ENCODE data around the gene MMP17. TPM values are rescaled to one million over a fixed set of nuclear protein-coding genes. Genes with fewer than 3 reads are reported as not detected.

Gene MMP17
- total RNA-seq, 1 experiment from 2014 or later: 30.2 TPM

GRCh38 chr12:131863711-131864396 lies 35.7 kb downstream of the MMP17 start:
- H3F3A ChIP-seq (ENCODE audit: low read length, unreplicated experiment): no peaks in the 10 kb centered on the region
- TF ChIP-seq EZH2phosphoT487 (IDR thresholded peaks at IDR 0.05; ENCODE audit: borderline replicate concordance, low read length): no peak
- no peak for TF ChIP-seq EZH2 (IDR thresholded peaks at IDR 0.05; ENCODE audit: low read length, unreplicated experiment)
- no peak for TF ChIP-seq CTCF (conservative IDR thresholded peaks at IDR 0.05; ENCODE audit: low read depth, low read length)
- H3K27ac ChIP-seq (ENCODE audit: low read length): no peak overlapping the region; the same call in 1 of the 2 replicates
- H3K4me1 ChIP-seq (ENCODE audit: insufficient read depth, low read length): peaks cover 64% of the 10 kb centered on the region
- H4K20me1 ChIP-seq (ENCODE audit: low read length): no peaks in the 10 kb centered on the region
- H3K27me3 ChIP-seq (ENCODE audit: low read length): no peaks in the 10 kb centered on the region
- BruUV-seq (replicated peaks): no TSS peak
- DNase-seq (no peak), ATAC-seq (no peak)
- ChIA-PET CTCF (interaction anchor here (1.5 kb wide), 1 partner anchor 19 kb away, joined by 3 read pairs; no protein-coding TSS in a partner anchor), POLR2A (ENCODE audit: unreplicated experiment) (no interaction called here)
- H3K4me3 ChIP-seq (ENCODE audit: low read length): no peak overlapping the region
- H3K9me2 ChIP-seq (replicated peaks; ENCODE audit: low read length): no peaks in the 10 kb centered on the region
- no peak overlapping the region for H3K4me2 ChIP-seq (ENCODE audit: low read length)
- no peaks in the 10 kb centered on the region for H3K36me3 ChIP-seq (ENCODE audit: low read depth, low read length)
- no peak overlapping the region for H3K9ac ChIP-seq (ENCODE audit: low read length)
- intact Hi-C loops (cut with micrococcal nuclease): no loop called here
- no peak overlapping the region for H2AFZ ChIP-seq (ENCODE audit: low read length)
- H3K9me3 ChIP-seq (ENCODE audit: low read length): no peaks in the 10 kb centered on the region
- no peaks in the 10 kb centered on the region for H3K79me2 ChIP-seq (ENCODE audit: low read length)

- Histone ChIP-seq H3K79me2 (ENCODE audit: low read length) (no peaks in the 10 kb centered on the region), H3K4me3 (ENCODE audit: low read length) (no peak overlapping the region), H3F3A (ENCODE audit: low read length, unreplicated experiment) (no peaks in the 10 kb centered on the region), H3K9ac (ENCODE audit: low read length) (no peak overlapping the region), H3K9me2 (replicated peaks; ENCODE audit: low read length) (no peaks in the 10 kb centered on the region), H3K9me3 (ENCODE audit: low read length) (no peaks in the 10 kb centered on the region), H2AFZ (ENCODE audit: low read length) (no peak overlapping the region), H4K20me1 (ENCODE audit: low read length) (no peaks in the 10 kb centered on the region), H3K27me3 (ENCODE audit: low read length) (no peaks in the 10 kb centered on the region), H3K4me2 (ENCODE audit: low read length) (peak overlapping the region; percentile 24; the same call in 1 of the 2 replicates), H3K27ac (ENCODE audit: low read length) (peak overlapping the region; percentile 50), H3K36me3 (ENCODE audit: low read depth, low read length) (no peaks in the 10 kb centered on the region), H3K4me1 (ENCODE audit: insufficient read depth, low read length) (peaks cover 66% of the 10 kb centered on the region)
- ATAC-seq (no peak), DNase-seq (no peak)
- ChIA-PET CTCF (interaction anchor here (1.5 kb wide), 1 partner anchor 19 kb away, joined by 3 read pairs; no protein-coding TSS in a partner anchor), POLR2A (ENCODE audit: unreplicated experiment) (no interaction called here)
- TF ChIP-seq CTCF (conservative IDR thresholded peaks at IDR 0.05; ENCODE audit: low read depth, low read length): no peak
- TF ChIP-seq EZH2phosphoT487 (IDR thresholded peaks at IDR 0.05; ENCODE audit: borderline replicate concordance, low read length): no peak
- no peak for TF ChIP-seq EZH2 (IDR thresholded peaks at IDR 0.05; ENCODE audit: low read length, unreplicated experiment)
- BruUV-seq (replicated peaks): no TSS peak
- intact Hi-C loops (cut with micrococcal nuclease): no loop called here
These were observed 36.3 kb downstream of the MMP17 start for GRCh38 chr12:131864469-131864868.
